MM.1S (cell line): ENCODE measurements around the gene ADRA2C.

Source experiments
- EZH2 ChIP-seq: fragments of 300-600 bp; sonication (generic); optimal IDR thresholded peaks from 2 replicates; pipeline ENCODE3; 2017; ENCODE audit warnings: low read depth, mild to moderate bottlenecking, antibody characterized with exemption, low read length, mixed read lengths
- TF ChIP-seq, protein P1 (sequence below): fragments of 300-600 bp; sonication (generic); IDR thresholded peaks from 2 replicates; pipeline ENCODE4 v1.5.1; 2016; ENCODE audit warnings: antibody characterized with exemption, low read length, mixed read lengths

DNA sequence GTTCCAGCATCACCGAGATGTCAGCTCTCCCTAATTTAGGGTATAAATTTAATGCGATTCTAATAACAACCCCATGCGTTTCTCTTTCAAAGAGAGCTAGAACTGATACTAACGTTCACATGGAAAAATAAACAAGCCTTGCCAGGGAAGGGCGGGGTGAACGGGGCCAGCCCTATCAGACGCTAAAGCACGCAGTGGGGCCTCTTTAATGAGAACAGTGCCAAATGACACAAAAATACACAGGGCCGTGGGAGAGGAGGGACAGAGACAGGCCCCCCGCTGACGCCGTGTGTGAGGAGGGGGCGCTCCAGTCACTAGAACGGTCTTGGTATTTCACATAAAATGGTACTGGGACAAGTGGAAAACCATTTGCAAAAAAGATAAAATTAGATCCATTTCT, 21.3 kb upstream of the ADRA2C start:
- TF ChIP-seq EZH2: no peak
- TF ChIP-seq, protein P1, sequence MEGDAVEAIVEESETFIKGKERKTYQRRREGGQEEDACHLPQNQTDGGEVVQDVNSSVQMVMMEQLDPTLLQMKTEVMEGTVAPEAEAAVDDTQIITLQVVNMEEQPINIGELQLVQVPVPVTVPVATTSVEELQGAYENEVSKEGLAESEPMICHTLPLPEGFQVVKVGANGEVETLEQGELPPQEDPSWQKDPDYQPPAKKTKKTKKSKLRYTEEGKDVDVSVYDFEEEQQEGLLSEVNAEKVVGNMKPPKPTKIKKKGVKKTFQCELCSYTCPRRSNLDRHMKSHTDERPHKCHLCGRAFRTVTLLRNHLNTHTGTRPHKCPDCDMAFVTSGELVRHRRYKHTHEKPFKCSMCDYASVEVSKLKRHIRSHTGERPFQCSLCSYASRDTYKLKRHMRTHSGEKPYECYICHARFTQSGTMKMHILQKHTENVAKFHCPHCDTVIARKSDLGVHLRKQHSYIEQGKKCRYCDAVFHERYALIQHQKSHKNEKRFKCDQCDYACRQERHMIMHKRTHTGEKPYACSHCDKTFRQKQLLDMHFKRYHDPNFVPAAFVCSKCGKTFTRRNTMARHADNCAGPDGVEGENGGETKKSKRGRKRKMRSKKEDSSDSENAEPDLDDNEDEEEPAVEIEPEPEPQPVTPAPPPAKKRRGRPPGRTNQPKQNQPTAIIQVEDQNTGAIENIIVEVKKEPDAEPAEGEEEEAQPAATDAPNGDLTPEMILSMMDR: no peak
